H1 (cell line): ENCODE results near the gene GNAT1. TPM values are rescaled to one million over a fixed set of nuclear protein-coding genes. Genes with fewer than 3 reads are reported as not detected.

Source experiments
- CTCF ChIA-PET: fragments of 300-600 bp; sonication (Branson Sonifier 250); formaldehyde crosslinking; loops from one replicate; lab custom pipeline; 2021; ENCODE audit not compliant: partially characterized antibody; lab: Charles Lee
- POLR2A ChIA-PET: fragments of 300-600 bp; sonication (Branson Sonifier 250); formaldehyde crosslinking; loops from one replicate; lab custom pipeline; 2021; ENCODE audit warnings: inconsistent platforms; ENCODE audit not compliant: partially characterized antibody; lab: Charles Lee
- DNase-seq, 2 experiments: peaks; one replicate each; pipeline versions ENCODE4 v3.0.0 to v3.0.0-alpha.2; 2010 to 2022; ENCODE audit warnings: low spot score in 2 of 2, low read depth in 1 of 2, mixed read lengths in 1 of 2
- FAIRE-seq: peaks from 2 replicates; lab custom pipeline; 2011; peaks lifted over from hg19 to GRCh38; lab: Jason Lieb, UNC
- H2AFZ ChIP-seq: 2 replicates; pipeline ENCODE4 v1.8.1; 2012; ENCODE audit warnings: low read length, inconsistent platforms
- H2AK5ac ChIP-seq: 2 replicates; pipeline ENCODE4 v1.6.1; 2013; ENCODE audit warnings: low read depth, low read length
- H2BK120ac ChIP-seq: replicated peaks from 2 replicates; pipeline ENCODE3; 2013; ENCODE audit warnings: low read depth, low read length, inconsistent platforms
- H2BK12ac ChIP-seq: 2 replicates; pipeline ENCODE4 v1.6.1; 2013; ENCODE audit warnings: low read depth, low read length
- H2BK15ac ChIP-seq: 2 replicates; pipeline ENCODE4 v1.6.1; 2013; ENCODE audit warnings: low read length
- H2BK20ac ChIP-seq: 2 replicates; pipeline ENCODE4 v1.6.1; 2013; ENCODE audit warnings: low read length
- H2BK5ac ChIP-seq: 2 replicates; pipeline ENCODE4 v1.6.1; 2013; ENCODE audit warnings: low read depth, low read length
- H3K14ac ChIP-seq: 2 replicates; pipeline ENCODE4 v1.6.1; 2013; ENCODE audit warnings: inconsistent platforms; ENCODE audit not compliant: insufficient read length
- H3K18ac ChIP-seq: 2 replicates; pipeline ENCODE4 v1.6.1; 2013; ENCODE audit warnings: low read length; ENCODE audit errors: extremely low read depth
- H3K23ac ChIP-seq: 2 replicates; pipeline ENCODE4 v1.6.1; 2013; ENCODE audit warnings: inconsistent platforms; ENCODE audit not compliant: insufficient read length
- H3K23me2 ChIP-seq: 2 replicates; pipeline ENCODE4 v1.6.1; 2013; ENCODE audit warnings: low read depth, low read length
- H3K27ac ChIP-seq: 2 replicates; pipeline ENCODE4 v1.6.1; 2011; ENCODE audit warnings: low read depth, low read length, inconsistent platforms
- H3K27me3 ChIP-seq, 4 experiments: replicated peaks in 1 of 4; 1 replicate in 1 of 4; 2 replicates in 3 of 4; pipeline versions ENCODE4 v1.6.1 to v1.8.1; 2011 to 2013; ENCODE audit warnings: low read length in 3 of 4, mild to moderate bottlenecking in 3 of 4, inconsistent platforms in 2 of 4, mixed read lengths in 2 of 4, moderate library complexity in 1 of 4; ENCODE audit not compliant: control insufficient read depth in 3 of 4, insufficient read depth in 3 of 4; ENCODE audit errors: extremely low read depth in 1 of 4
- H3K36me3 ChIP-seq, 4 experiments: 2 replicates each; pipeline versions ENCODE4 v1.6.1 to v1.8.1; 2011 to 2013; ENCODE audit warnings: mild to moderate bottlenecking in 4 of 4, low read length in 3 of 4, moderate library complexity in 2 of 4, control low read depth in 1 of 4, inconsistent platforms in 1 of 4; ENCODE audit not compliant: insufficient read depth in 4 of 4, control insufficient read depth in 2 of 4
- H3K4ac ChIP-seq: replicated peaks from 2 replicates; pipeline ENCODE3; 2013; ENCODE audit warnings: low read length, low read depth, mixed read lengths, inconsistent platforms; ENCODE audit not compliant: insufficient read length
- H3K4me1 ChIP-seq, 4 experiments: replicated peaks in 1 of 4; 1 replicate in 1 of 4; 2 replicates in 3 of 4; pipeline versions ENCODE4 v1.6.1 to v1.8.1; 2011 to 2013; ENCODE audit warnings: low read length in 3 of 4, inconsistent platforms in 2 of 4, mixed read lengths in 1 of 4; ENCODE audit not compliant: insufficient read depth in 4 of 4, control insufficient read depth in 3 of 4
- H3K4me2 ChIP-seq, 2 experiments: 2 replicates each; pipeline versions ENCODE4 v1.6.1 to v1.8.1; 2011 to 2013; ENCODE audit warnings: low read depth in 2 of 2, low read length in 2 of 2, control low read depth in 1 of 2, inconsistent platforms in 1 of 2, mild to moderate bottlenecking in 1 of 2; ENCODE audit not compliant: insufficient read depth in 1 of 2
- H3K4me3 ChIP-seq, 4 experiments: fragments of 200-600, 300-600 bp in 1 of 4; sonication (generic), shearing (Covaris generic), sonication (Bioruptor Twin) in 1 of 4; 2 replicates each; pipeline versions ENCODE4 v1.5.1 to v1.8.1; 2011 to 2016; ENCODE audit warnings: low read length in 4 of 4, low read depth in 3 of 4, control low read depth in 2 of 4, inconsistent platforms in 2 of 4, mild to moderate bottlenecking in 2 of 4, mixed read lengths in 1 of 4, moderate library complexity in 1 of 4; ENCODE audit not compliant: insufficient read depth in 2 of 4; ENCODE audit errors: extremely low read depth in 1 of 4
- H3K56ac ChIP-seq: replicated peaks from 2 replicates; pipeline ENCODE3; 2013; ENCODE audit warnings: low read depth, mild to moderate bottlenecking, mixed read lengths, low read length, inconsistent platforms; ENCODE audit not compliant: insufficient read length
- H3K79me1 ChIP-seq: 2 replicates; pipeline ENCODE4 v1.6.1; 2013; ENCODE audit warnings: low read depth, low read length, control low read depth
- H3K79me2 ChIP-seq, 2 experiments: 2 replicates each; pipeline versions ENCODE4 v1.6.1 to v1.8.1; 2012 to 2013; ENCODE audit warnings: low read length in 2 of 2, mild to moderate bottlenecking in 2 of 2, inconsistent platforms in 1 of 2; ENCODE audit not compliant: insufficient read depth in 2 of 2, control insufficient read depth in 1 of 2
- H3K9ac ChIP-seq, 4 experiments: replicated peaks in 1 of 4; 1 replicate in 1 of 4; 2 replicates in 3 of 4; pipeline versions ENCODE4 v1.6.1 to v1.8.1; 2011 to 2013; ENCODE audit warnings: low read depth in 3 of 4, low read length in 3 of 4, control low read depth in 2 of 4, mild to moderate bottlenecking in 2 of 4, moderate library complexity in 2 of 4, inconsistent platforms in 1 of 4; ENCODE audit errors: extremely low read depth in 1 of 4
- H3K9me3 ChIP-seq, 2 experiments: 2 replicates each; pipeline versions ENCODE4 v1.6.1 to v1.8.1; 2012 to 2013; ENCODE audit warnings: mild to moderate bottlenecking in 2 of 2, moderate library complexity in 2 of 2, control low read depth in 1 of 2, inconsistent platforms in 1 of 2, low read depth in 1 of 2, low read length in 1 of 2, mixed read lengths in 1 of 2; ENCODE audit not compliant: insufficient read depth in 2 of 2
- H4K20me1 ChIP-seq, 2 experiments: replicated peaks in 1 of 2; 2 replicates each; pipeline versions ENCODE3 to v1.8.1; 2011 to 2013; ENCODE audit warnings: inconsistent platforms in 2 of 2, low read length in 2 of 2, mild to moderate bottlenecking in 1 of 2; ENCODE audit not compliant: insufficient read depth in 2 of 2, control insufficient read depth in 1 of 2
- H4K5ac ChIP-seq: 2 replicates; pipeline ENCODE4 v1.6.1; 2013; ENCODE audit warnings: low read length, low read depth, mixed read lengths, inconsistent platforms; ENCODE audit not compliant: insufficient read length
- H4K8ac ChIP-seq: 2 replicates; pipeline ENCODE4 v1.8.0; 2013; ENCODE audit warnings: mild to moderate bottlenecking, moderate library complexity, low read length, inconsistent platforms; ENCODE audit not compliant: insufficient read depth; ENCODE audit errors: extremely low read depth
- H4K91ac ChIP-seq: replicated peaks from 2 replicates; pipeline ENCODE3; 2013; ENCODE audit warnings: low read length, mixed read lengths, inconsistent platforms; ENCODE audit not compliant: insufficient read length
- ASH2L ChIP-seq: fragments of 200-600, 300-600 bp; sonication (generic); IDR thresholded peaks from one replicate; pipeline ENCODE4 v1.7.1; 2017; ENCODE audit warnings: low read length
- BACH1 ChIP-seq: IDR thresholded peaks from 2 replicates; pipeline ENCODE4 v1.6.1; 2012; ENCODE audit warnings: low read length, improper control_type of control experiment
- EGR1 ChIP-seq: IDR thresholded peaks from 2 replicates; pipeline ENCODE4 v1.6.1; 2011; ENCODE audit warnings: low read depth, low read length, borderline replicate concordance
- EZH2 ChIP-seq: fragments of 200-600 bp; sonication (generic); IDR thresholded peaks from 2 replicates; pipeline ENCODE4 v1.7.1; 2012; ENCODE audit warnings: low read depth, mild to moderate bottlenecking, moderate library complexity, low read length, inconsistent platforms; ENCODE audit not compliant: severe bottlenecking
- HDAC2 ChIP-seq, 2 experiments: fragments of 300-600 bp in 1 of 2; sonication (generic) in 1 of 2; IDR thresholded peaks; 2 replicates each; pipeline ENCODE4 v1.6.1; 2011 to 2012; ENCODE audit warnings: low read depth in 2 of 2, low read length in 2 of 2, mild to moderate bottlenecking in 2 of 2, moderate library complexity in 2 of 2, borderline replicate concordance in 1 of 2, inconsistent platforms in 1 of 2
- JUND ChIP-seq: IDR thresholded peaks from 2 replicates; pipeline ENCODE4 v1.6.1; 2011; ENCODE audit warnings: mild to moderate bottlenecking, improper control_type of control experiment, low read length
- POLR2AphosphoS5 ChIP-seq: IDR thresholded peaks from 2 replicates; pipeline ENCODE4 v1.6.1; 2011; ENCODE audit warnings: low read depth, low read length
- RBBP5 ChIP-seq: IDR thresholded peaks from 2 replicates; pipeline ENCODE4 v1.7.1; 2012; ENCODE audit warnings: low read depth, mild to moderate bottlenecking, inconsistent platforms, low read length, moderate library complexity, borderline replicate concordance
- SAP30 ChIP-seq: fragments of 300-600 bp; sonication (generic); IDR thresholded peaks from 2 replicates; pipeline ENCODE4 v1.7.1; 2012; ENCODE audit warnings: low read length, moderate library complexity, mild to moderate bottlenecking, inconsistent platforms; ENCODE audit not compliant: insufficient read depth, insufficient replicate concordance
- SRF ChIP-seq: IDR thresholded peaks from 2 replicates; pipeline ENCODE4 v1.6.1; 2011; ENCODE audit warnings: mild to moderate bottlenecking, low read depth, low read length, moderate library complexity
- TAF7 ChIP-seq: optimal IDR thresholded peaks from 2 replicates; pipeline ENCODE3; 2011; ENCODE audit warnings: low read depth, mild to moderate bottlenecking, inconsistent platforms, low read length, moderate library complexity, borderline replicate concordance
- YY1 ChIP-seq: IDR thresholded peaks from 2 replicates; pipeline ENCODE4 v1.6.1; 2011; ENCODE audit warnings: low read depth, mild to moderate bottlenecking, low read length
- WGBS, 2 experiments: shearing (Covaris generic) in 1 of 2; methylation state at CpG; one replicate each; pipeline versions ENCODE4 v1.1.6 to v1.1.7; 2013 to 2015; ENCODE audit warnings: low lambda C conversion rate in 2 of 2, mixed read lengths in 2 of 2, inconsistent platforms in 1 of 2, low coverage in 1 of 2, missing lambda C conversion rate in 1 of 2; ENCODE audit not compliant: insufficient replicate concordance in 2 of 2, insufficient coverage in 1 of 2, insufficient read length in 1 of 2; ENCODE audit errors: extremely low coverage in 1 of 2, missing lambda C conversion rate in 1 of 2; 5-methylcytosine and 5-hydroxymethylcytosine counted together
- polyA plus RNA-seq, 7 experiments: library from polyadenylated mRNA; depleted of rRNA in 3 of 7; stranded (reverse) in 5 of 7; unstranded in 2 of 7; fragments of >200 nt in 5 of 7; fragments of 200-250 nt in 2 of 7; gene quantifications; 1 replicate in 5 of 7; 2 replicates in 1 of 7; 4 replicates in 1 of 7; pipeline versions ENCODE4 v1.2.1 to v1.2.3, GENCODE V29; 2011 to 2013; ENCODE audit warnings: missing spikeins in 2 of 7, mixed read lengths in 2 of 7
- total RNA-seq: library from RNA; stranded (reverse); fragmentation: NEBNext Ultra II Directional; extraction: Animal tissue kit (Norgen Biotek cat#: 25700); gene quantifications from 2 replicates; pipeline ENCODE4 v1.2.1, GENCODE V29; 2021

The GNAT1 gene
- total and polyA plus RNA-seq, 2 of the 8 experiments (the other 6 are each of a cell fraction or from before 2014, with no cell fraction given) = 0.08 TPM; not detected in 1

- Histone ChIP-seq H3K4ac (no peak overlapping the region), H4K91ac (no peak overlapping the region)
Observed at GRCh38 chr3:50187750-50188149, 3.7 kb upstream of the GNAT1 start.

More at GRCh38 chr3:50187750-50188149, 3.7 kb upstream of the GNAT1 start:
- TF ChIP-seq HDAC2 (IDR thresholded peaks at IDR 0.05; ENCODE audit: borderline replicate concordance in 1 of 2, low read depth in 2 of 2, low read length in 2 of 2) (no peak), ASH2L (no peak), RBBP5 (no peak), BACH1 (no peak), POLR2AphosphoS5 (no peak), EZH2 (no peak), SRF (no peak), JUND (no peak), SAP30 (no peak), YY1 (no peak), TAF7 (no peak), EGR1 (no peak)
- H3K79me1 ChIP-seq = no peaks in the 10 kb centered on the region
- H3K4me3 ChIP-seq = no peak overlapping the region
- H2AFZ ChIP-seq = no peak overlapping the region
- no peak overlapping the region for H4K5ac ChIP-seq
- no peak overlapping the region for H4K8ac ChIP-seq
- no peaks in the 10 kb centered on the region for H3K27me3 ChIP-seq
- no peak overlapping the region for H3K27ac ChIP-seq
- peaks cover 0 to 10% of the 10 kb centered on the region in 2 experiments for H4K20me1 ChIP-seq
- H3K79me2 ChIP-seq = no peaks in the 10 kb centered on the region
- no peak overlapping the region for H3K56ac ChIP-seq
- peaks cover 6 to 37% (median 18%) of the 10 kb centered on the region in 4 experiments; a peak in 7 of 8 replicates for H3K36me3 ChIP-seq
- H3K18ac ChIP-seq = no peak overlapping the region
- H3K4me2 ChIP-seq = no peak overlapping the region
- no peak overlapping the region for H2BK15ac ChIP-seq
- no peak overlapping the region for H2BK120ac ChIP-seq
- CTCF ChIA-PET = interaction anchor here (0.7 to 19.7 kb wide), 9 partner anchors 13 to 97 kb away, joined by 3 to 1138 read pairs (median 4); partner anchors contain the start of gene SLC38A3
- H3K14ac ChIP-seq = no peak overlapping the region
- POLR2A ChIA-PET = interaction anchor here (1.1 to 11.9 kb wide), 3 partner anchors 50 to 73 kb away, joined by 4 to 128 read pairs (median 5); no protein-coding TSS in a partner anchor
- no peak overlapping the region for H2BK20ac ChIP-seq
- no peak overlapping the region for H3K9ac ChIP-seq
- no peak overlapping the region for H3K23ac ChIP-seq
- H2AK5ac ChIP-seq = no peak overlapping the region
- no peaks in the 10 kb centered on the region for H3K9me3 ChIP-seq
- H2BK5ac ChIP-seq = no peak overlapping the region
- 95% methylated on average over 16 of the region's 19 CpGs; no CpG with 5 or more reads in 1 of the 2 experiments for whole genome bisulfite sequencing, 2 experiments
- H3K4me1 ChIP-seq = no peaks in the 10 kb centered on the region
- DNase-seq (no peak), FAIRE-seq (no peak)
- H3K23me2 ChIP-seq = no peaks in the 10 kb centered on the region
- H2BK12ac ChIP-seq = no peak overlapping the region
